OCI-LY3 (cell line): ENCODE data around the gene RUSC2.

ENCODE experiments used
- H2AFZ ChIP-seq: fragments of 200-600, 300-600 bp; shearing (Covaris generic); 2 replicates; pipeline ENCODE4 v1.6.0; 2014; ENCODE audit warnings: antibody characterized with exemption, low read depth, low read length
- H3K27ac ChIP-seq: fragments of 200-600, 300-600 bp; sonication (generic); 2 replicates; pipeline ENCODE4 v1.5.1; 2014; ENCODE audit warnings: mild to moderate bottlenecking, low read length, moderate library complexity, mixed read lengths
- H3K27me3 ChIP-seq: fragments of 200-600, 300-600 bp; sonication (generic); 2 replicates; pipeline ENCODE4 v1.6.1; 2014; ENCODE audit warnings: low read depth, low read length, mixed read lengths
- H3K36me3 ChIP-seq: fragments of 200-600, 300-600 bp; sonication (generic); replicated peaks from 2 replicates; pipeline ENCODE3; 2014; ENCODE audit warnings: low read depth, low read length, mixed read lengths
- H3K4me1 ChIP-seq: fragments of 300-600, 200-600 bp; sonication (generic); 2 replicates; pipeline ENCODE4 v1.6.1; 2014; ENCODE audit warnings: low read length, mixed read lengths
- H3K4me2 ChIP-seq: fragments of 200-600, 300-600 bp; sonication (generic); 2 replicates; pipeline ENCODE4 v1.6.1; 2014; ENCODE audit warnings: low read length, mixed read lengths
- H3K4me3 ChIP-seq: fragments of 300-600, 200-600 bp; sonication (generic); 2 replicates; pipeline ENCODE4 v1.5.1; 2014; ENCODE audit warnings: antibody characterized with exemption, mild to moderate bottlenecking, low read length, moderate library complexity
- H3K79me2 ChIP-seq: fragments of 300-600, 200-600 bp; shearing (Covaris generic); 2 replicates; pipeline ENCODE4 v1.6.1; 2014; ENCODE audit warnings: mild to moderate bottlenecking, low read length, mixed read lengths
- H3K9ac ChIP-seq: fragments of 300-600, 200-600 bp; shearing (Covaris generic); 2 replicates; pipeline ENCODE4 v1.6.0; 2014; ENCODE audit warnings: mild to moderate bottlenecking, low read length, moderate library complexity
- H3K9me3 ChIP-seq: fragments of 200-600, 300-600 bp; shearing (Covaris generic); 2 replicates; pipeline ENCODE4 v1.6.1; 2014; ENCODE audit warnings: low read length, mixed read lengths; ENCODE audit not compliant: insufficient read depth
- H4K20me1 ChIP-seq: fragments of 200-600, 300-600 bp; sonication (generic); 2 replicates; pipeline ENCODE4 v1.6.1; 2016; ENCODE audit warnings: low read length, mixed read lengths; ENCODE audit not compliant: insufficient read depth
- EZH2phosphoT487 ChIP-seq: fragments of 200-600 bp; shearing (Covaris generic); IDR thresholded peaks from 2 replicates; pipeline ENCODE4 v1.6.1; 2018; ENCODE audit warnings: antibody characterized with exemption, mixed run types, low read depth
- TF ChIP-seq, protein P1 (sequence below): fragments of 200-600, 300-600 bp; sonication (generic); IDR thresholded peaks from 2 replicates; pipeline ENCODE4 v1.5.1; 2014; ENCODE audit warnings: antibody characterized with exemption, low read length, low read depth

Gene RUSC2

DNA sequence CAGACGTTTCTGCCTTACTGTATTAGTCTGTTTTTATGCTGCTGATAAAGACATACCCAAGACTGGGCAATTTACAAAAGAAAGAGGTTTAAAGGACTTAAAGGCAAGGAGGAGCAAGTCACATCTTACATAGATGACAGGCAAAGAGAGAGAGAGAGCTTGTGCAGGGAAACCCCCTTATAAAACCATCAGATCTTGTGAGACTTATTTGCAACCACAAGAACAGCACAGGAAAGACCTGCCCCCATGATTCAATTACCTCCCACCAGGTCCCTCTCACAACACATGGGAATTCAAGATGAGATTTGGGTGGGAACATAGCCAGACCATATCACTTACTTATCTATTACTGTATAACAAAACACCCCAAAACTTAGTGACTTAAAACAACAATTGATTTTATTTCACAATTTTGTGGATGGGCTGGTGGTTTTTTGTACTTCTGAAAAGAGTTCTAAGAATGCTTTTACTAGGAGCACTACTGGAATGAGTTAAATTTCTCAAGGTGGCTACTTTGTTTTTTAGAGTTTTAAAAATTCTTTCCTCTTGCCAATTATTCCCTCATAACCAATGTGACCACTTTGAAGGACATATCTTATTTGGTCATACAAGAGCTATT lies 10.3 kb downstream of the RUSC2 start:
- Histone ChIP-seq H3K4me3 (no peak overlapping the region), H3K36me3 (no peaks in the 10 kb centered on the region), H3K4me2 (no peak overlapping the region), H3K79me2 (no peaks in the 10 kb centered on the region), H4K20me1 (no peaks in the 10 kb centered on the region), H3K4me1 (peaks cover 9% of the 10 kb centered on the region; the same call in 1 of the 2 replicates), H3K9me3 (no peaks in the 10 kb centered on the region), H2AFZ (no peak overlapping the region), H3K9ac (no peak overlapping the region), H3K27me3 (no peaks in the 10 kb centered on the region), H3K27ac (no peak overlapping the region)
- TF ChIP-seq, protein P1, sequence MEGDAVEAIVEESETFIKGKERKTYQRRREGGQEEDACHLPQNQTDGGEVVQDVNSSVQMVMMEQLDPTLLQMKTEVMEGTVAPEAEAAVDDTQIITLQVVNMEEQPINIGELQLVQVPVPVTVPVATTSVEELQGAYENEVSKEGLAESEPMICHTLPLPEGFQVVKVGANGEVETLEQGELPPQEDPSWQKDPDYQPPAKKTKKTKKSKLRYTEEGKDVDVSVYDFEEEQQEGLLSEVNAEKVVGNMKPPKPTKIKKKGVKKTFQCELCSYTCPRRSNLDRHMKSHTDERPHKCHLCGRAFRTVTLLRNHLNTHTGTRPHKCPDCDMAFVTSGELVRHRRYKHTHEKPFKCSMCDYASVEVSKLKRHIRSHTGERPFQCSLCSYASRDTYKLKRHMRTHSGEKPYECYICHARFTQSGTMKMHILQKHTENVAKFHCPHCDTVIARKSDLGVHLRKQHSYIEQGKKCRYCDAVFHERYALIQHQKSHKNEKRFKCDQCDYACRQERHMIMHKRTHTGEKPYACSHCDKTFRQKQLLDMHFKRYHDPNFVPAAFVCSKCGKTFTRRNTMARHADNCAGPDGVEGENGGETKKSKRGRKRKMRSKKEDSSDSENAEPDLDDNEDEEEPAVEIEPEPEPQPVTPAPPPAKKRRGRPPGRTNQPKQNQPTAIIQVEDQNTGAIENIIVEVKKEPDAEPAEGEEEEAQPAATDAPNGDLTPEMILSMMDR = no peak
- no peak for TF ChIP-seq EZH2phosphoT487

DNA sequence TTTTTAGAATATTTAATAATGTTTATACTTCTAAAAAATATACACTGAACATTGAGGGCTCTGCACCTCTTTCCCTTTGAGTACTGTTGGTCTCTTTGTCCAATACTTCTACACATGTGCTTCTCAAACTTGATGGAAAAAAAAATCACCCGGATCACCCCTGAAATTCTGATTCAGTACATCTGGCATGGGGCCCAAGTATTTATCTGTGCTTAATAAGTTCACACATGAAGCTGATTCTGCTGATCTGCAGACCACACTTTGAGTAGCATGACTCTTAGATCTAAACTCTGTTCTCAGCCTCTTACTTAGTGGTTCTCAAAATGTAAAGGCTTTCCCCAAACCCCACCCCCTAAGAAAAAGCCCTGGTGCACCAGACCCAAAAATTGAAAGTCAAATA lies 12.0 kb downstream of the RUSC2 start:
- Histone ChIP-seq H3K79me2 (no peaks in the 10 kb centered on the region), H3K36me3 (no peaks in the 10 kb centered on the region), H3K4me1 (no peaks in the 10 kb centered on the region), H2AFZ (no peak overlapping the region), H3K4me2 (no peak overlapping the region), H3K27me3 (no peaks in the 10 kb centered on the region), H3K9ac (no peak overlapping the region), H3K9me3 (no peaks in the 10 kb centered on the region), H3K4me3 (no peak overlapping the region), H4K20me1 (no peaks in the 10 kb centered on the region), H3K27ac (no peak overlapping the region)
- no peak for TF ChIP-seq EZH2phosphoT487

DNA sequence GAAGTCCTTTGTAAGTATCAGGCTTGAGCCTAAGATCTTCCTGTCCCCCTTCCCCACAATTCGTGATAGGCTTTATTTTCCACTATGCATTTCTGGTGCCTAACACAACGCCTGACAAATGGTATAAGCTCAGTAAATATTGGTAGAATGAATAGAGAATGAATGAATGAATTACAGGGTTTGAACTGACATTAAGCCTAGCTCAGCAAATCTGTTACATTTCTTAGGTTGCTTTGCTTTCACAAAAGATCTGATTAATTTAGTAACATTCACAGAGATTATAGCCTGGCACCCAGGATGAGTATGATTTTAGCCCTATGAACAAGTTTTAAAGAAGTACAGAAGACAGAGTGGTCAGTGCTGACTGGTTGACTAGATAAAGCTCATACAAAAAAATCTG lies 16.4 kb downstream of the RUSC2 start:
- TF ChIP-seq EZH2phosphoT487 = no peak
- TF ChIP-seq, protein P1 = no peak

DNA sequence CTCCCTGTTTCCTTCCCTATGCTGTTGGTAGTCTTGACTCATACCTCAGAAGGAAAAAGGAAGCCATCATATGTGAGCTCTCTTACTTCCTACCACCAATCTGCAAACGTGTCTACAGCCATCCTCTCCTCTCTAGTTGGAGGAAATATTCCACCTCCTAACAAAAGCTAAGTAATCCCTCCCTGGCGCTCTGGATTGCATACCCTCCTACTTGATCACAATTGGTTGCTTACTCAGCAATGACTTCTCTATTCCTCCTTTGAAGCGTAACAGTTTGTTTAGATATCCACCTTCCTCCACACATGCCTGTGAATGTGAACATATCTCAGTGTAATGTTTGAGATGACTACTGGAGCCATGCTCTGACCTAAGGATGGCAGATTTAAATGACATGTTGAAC lies 18.2 kb downstream of the RUSC2 start:
- Histone ChIP-seq H2AFZ (no peak overlapping the region), H4K20me1 (no peaks in the 10 kb centered on the region), H3K36me3 (no peaks in the 10 kb centered on the region), H3K9ac (no peak overlapping the region), H3K9me3 (no peaks in the 10 kb centered on the region), H3K27me3 (no peaks in the 10 kb centered on the region), H3K4me1 (peaks cover 19% of the 10 kb centered on the region), H3K79me2 (no peaks in the 10 kb centered on the region), H3K27ac (no peak overlapping the region), H3K4me2 (no peak overlapping the region), H3K4me3 (no peak overlapping the region)
- TF ChIP-seq, protein P1 = no peak
- TF ChIP-seq EZH2phosphoT487 = no peak

More for the DNA sequence above, 16.4 kb downstream of the RUSC2 start:
- no peaks in the 10 kb centered on the region for H3K79me2 ChIP-seq
- no peak overlapping the region for H3K4me2 ChIP-seq
- H2AFZ ChIP-seq = no peak overlapping the region
- H3K4me1 ChIP-seq = peaks cover 5% of the 10 kb centered on the region
- no peaks in the 10 kb centered on the region for H4K20me1 ChIP-seq
- H3K4me3 ChIP-seq = no peak overlapping the region
- no peaks in the 10 kb centered on the region for H3K27me3 ChIP-seq
- H3K36me3 ChIP-seq = no peaks in the 10 kb centered on the region
- H3K9me3 ChIP-seq = no peaks in the 10 kb centered on the region
- H3K9ac ChIP-seq = no peak overlapping the region
- H3K27ac ChIP-seq = no peak overlapping the region
